GM12878 (cell line): ENCODE results near the gene SLC22A7. TPM values are rescaled to one million over a fixed set of nuclear protein-coding genes. Genes with fewer than 3 reads are reported as not detected.

Experiments
- ATAC-seq: fragments of 200-7000 bp; cut with Tn5 transposase; 3 replicates; pipeline ENCODE4 v1.9.1; 2020; ENCODE audit warnings: mild to moderate bottlenecking, moderate library complexity
- BruUV-seq: library from RNA; stranded (reverse); fragments of 400-500 nt; replicated peaks from 2 replicates; lab custom pipeline; 2021; lab: Mats Ljungman, UMichigan
- CTCF ChIA-PET: fragments of 300-600 bp; sonication (Branson Sonifier 250); formaldehyde crosslinking; extraction: SDS; loops from one replicate; lab custom pipeline; 2021; ENCODE audit warnings: inconsistent platforms; lab: Yijun Ruan, JAX
- POLR2A ChIA-PET: fragments of 350-600 bp; formaldehyde crosslinking; extraction: SDS; loops from one replicate; lab custom pipeline; 2021; ENCODE audit warnings: inconsistent platforms; lab: Charles Lee
- RAD21 ChIA-PET: fragments of 300-600 bp; sonication (Branson Sonifier 250); formaldehyde crosslinking; loops from one replicate; lab custom pipeline; 2023; ENCODE audit warnings: antibody characterized with exemption; ENCODE audit not compliant: unreplicated experiment; lab: Charles Lee
- SMC1A ChIA-PET: fragments of 300-600 bp; sonication (Branson Sonifier 250); formaldehyde crosslinking; loops from one replicate; lab custom pipeline; 2023; ENCODE audit not compliant: unreplicated experiment, uncharacterized antibody; lab: Charles Lee
- DNase-seq: peaks from one replicate; pipeline ENCODE4 v3.0.0-alpha.2; 2011; ENCODE audit warnings: low read depth, low spot score
- FAIRE-seq: peaks from 3 replicates; lab custom pipeline; 2011; peaks lifted over from hg19 to GRCh38; lab: Jason Lieb, UNC
- H2AFZ ChIP-seq: 2 replicates; pipeline ENCODE4 v1.6.0; 2011; ENCODE audit warnings: low read depth, low read length, control low read depth; ENCODE audit not compliant: control insufficient read depth
- H3K27ac ChIP-seq: 2 replicates; pipeline ENCODE4 v1.5.1; 2011; ENCODE audit warnings: control low read depth; ENCODE audit not compliant: control insufficient read depth, insufficient read depth
- H3K27me3 ChIP-seq, 2 experiments: replicated peaks in 1 of 2; 2 replicates each; pipeline versions ENCODE4 v1.6.0 to v1.6.1; 2011; ENCODE audit warnings: low read length in 1 of 2; ENCODE audit not compliant: control insufficient read depth in 2 of 2, insufficient read depth in 2 of 2
- H3K36me3 ChIP-seq, 2 experiments: 2 replicates each; pipeline ENCODE4 v1.5.1; 2011; ENCODE audit warnings: low read length in 1 of 2; ENCODE audit not compliant: control insufficient read depth in 2 of 2, insufficient read depth in 2 of 2
- H3K4me1 ChIP-seq: 2 replicates; pipeline ENCODE4 v1.6.1; 2011; ENCODE audit warnings: mild to moderate bottlenecking, low read length, moderate library complexity, mixed read lengths; ENCODE audit not compliant: control insufficient read depth, insufficient read depth
- H3K4me2 ChIP-seq: 2 replicates; pipeline ENCODE4 v1.6.0; 2011; ENCODE audit warnings: control low read depth; ENCODE audit not compliant: control insufficient read depth, insufficient read depth
- H3K4me3 ChIP-seq: fragments of 200-600 bp; sonication (generic); 2 replicates; pipeline ENCODE4 v1.5.1; 2016
- H3K79me2 ChIP-seq: 2 replicates; pipeline ENCODE4 v1.6.0; 2011; ENCODE audit warnings: low read length; ENCODE audit not compliant: control insufficient read depth, insufficient read depth
- H3K9ac ChIP-seq: 2 replicates; pipeline ENCODE4 v1.8.0; 2011; ENCODE audit warnings: low read length, control low read depth, mixed read lengths; ENCODE audit not compliant: control insufficient read depth, insufficient read depth
- H3K9me3 ChIP-seq: replicated peaks from 3 replicates; pipeline ENCODE4 v1.5.1; 2011; ENCODE audit warnings: mild to moderate bottlenecking, low read length; ENCODE audit not compliant: control insufficient read depth, insufficient read depth
- H4K20me1 ChIP-seq: 2 replicates; pipeline ENCODE4 v1.6.0; 2011; ENCODE audit not compliant: control insufficient read depth, insufficient read depth
- CBX3 ChIP-seq: fragments of 200-600 bp; sonication (generic); IDR thresholded peaks from 2 replicates; pipeline ENCODE4 v1.6.1; 2016; ENCODE audit warnings: low read depth, borderline replicate concordance
- JUNB ChIP-seq: IDR thresholded peaks from 2 replicates; pipeline ENCODE4 v1.6.1; 2016; ENCODE audit warnings: antibody characterized with exemption, mild to moderate bottlenecking
- KLF5 ChIP-seq: fragments of 450-650 bp; IDR thresholded peaks from 2 replicates; pipeline ENCODE4 v1.6.1; 2014; ENCODE audit warnings: mild to moderate bottlenecking; ENCODE audit not compliant: partially characterized antibody
- MTA3 ChIP-seq: IDR thresholded peaks from 2 replicates; pipeline ENCODE4 v1.6.1; 2012; ENCODE audit warnings: low read length, inconsistent platforms, borderline replicate concordance
- NR2C1 ChIP-seq: fragments of 450-650 bp; IDR thresholded peaks from 2 replicates; pipeline ENCODE4 v1.6.1; 2017; ENCODE audit warnings: antibody characterized with exemption, mild to moderate bottlenecking, moderate library complexity
- NRF1 ChIP-seq: conservative IDR thresholded peaks from 2 replicates; pipeline ENCODE4 v1.6.1; 2011; ENCODE audit warnings: mild to moderate bottlenecking, low read depth, low read length, improper control_type of control experiment
- PAX5 ChIP-seq: IDR thresholded peaks from 2 replicates; pipeline ENCODE4 v1.6.1; 2011; ENCODE audit warnings: low read depth, low read length, borderline replicate concordance
- RCOR1 ChIP-seq: conservative IDR thresholded peaks from 2 replicates; pipeline ENCODE4 v1.6.1; 2012; ENCODE audit warnings: low read depth, low read length, improper control_type of control experiment
- USF1 ChIP-seq: IDR thresholded peaks from 2 replicates; pipeline ENCODE4 v1.6.1; 2011; ENCODE audit warnings: borderline replicate concordance, low read depth, mild to moderate bottlenecking, moderate library complexity, mixed read lengths, low read length; ENCODE audit not compliant: insufficient read depth; ENCODE audit errors: extremely low read length
- WGBS: methylation state at CpG from one replicate; pipeline ENCODE4 v1.1.6; 2016; ENCODE audit warnings: low lambda C conversion rate; ENCODE audit not compliant: insufficient replicate concordance, insufficient coverage; ENCODE audit errors: missing lambda C conversion rate; 5-methylcytosine and 5-hydroxymethylcytosine counted together
- in situ Hi-C: fragments of 300-500 bp; cut with MboI; formaldehyde crosslinking; loops from 9 replicates; pipeline ENCODE4 v1.14.3; 2018; ENCODE audit warnings: mixed read lengths
- intact Hi-C: fragments of 100-400 bp; cut with micrococcal nuclease; formaldehyde crosslinking; loops from one replicate; pipeline ENCODE4 v1.14.2; 2022; ENCODE audit not compliant: unreplicated experiment
- polyA plus RNA-seq, 11 experiments: library from polyadenylated mRNA; depleted of rRNA in 4 of 11; unstranded in 6 of 11; stranded (reverse) in 5 of 11; fragments of >200 nt; fragmentation: Nextera tagmentation in 4 of 11; fragmentation: Illumina TruSeq in 1 of 11; extraction: Ambion mirVana in 4 of 11; extraction: Trizol in 1 of 11; gene quantifications; 1 replicate in 1 of 11; 2 replicates in 10 of 11; pipeline versions ENCODE4 v1.2.1 to v1.2.3, GENCODE V29; 2011 to 2016; ENCODE audit warnings: inconsistent platforms in 2 of 11, missing spikeins in 2 of 11, low read depth in 1 of 11
- total RNA-seq, 4 experiments: library from RNA; depleted of rRNA in 3 of 4; stranded (reverse); fragments of >200 nt in 3 of 4; fragmentation: Illumina TruSeq in 1 of 4; extraction: Trizol in 1 of 4; gene quantifications; 2 replicates each; pipeline versions ENCODE4 v1.2.1 to v1.2.3, GENCODE V29; 2013 to 2021

Gene SLC22A7
- total and polyA plus RNA-seq, 10 of the 15 experiments (the other 5 are each of a cell fraction or from before 2014, with no cell fraction given): 0.08 to 0.31 TPM; not detected in 8

- no peak for DNase-seq
Observed at GRCh38 chr6:43258807-43259686, 39.0 kb upstream of the SLC22A7 start.

More at GRCh38 chr6:43258807-43259686, 39.0 kb upstream of the SLC22A7 start:
- TF ChIP-seq MTA3: no peak
- TF ChIP-seq NRF1: no peak
- no peak for TF ChIP-seq JUNB
- TF ChIP-seq KLF5: no peak
- no peak for TF ChIP-seq RCOR1
- TF ChIP-seq PAX5: no peak
- no peak for TF ChIP-seq NR2C1
- no peak for TF ChIP-seq CBX3
- TF ChIP-seq USF1: no peak
- whole genome bisulfite sequencing: 75% methylated on average over 30 of the region's 30 CpGs
- intact Hi-C loops: no loop called here
- Histone ChIP-seq H3K27ac (no peak overlapping the region), H4K20me1 (no peaks in the 10 kb centered on the region), H3K4me3 (no peak overlapping the region), H3K9me3 (no peaks in the 10 kb centered on the region), H3K4me2 (no peak overlapping the region), H3K9ac (no peak overlapping the region), H3K79me2 (no peaks in the 10 kb centered on the region), H3K4me1 (peaks cover 8% of the 10 kb centered on the region), H2AFZ (no peak overlapping the region), H3K36me3 (no peaks in the 10 kb centered on the region), H3K27me3 (no peaks in the 10 kb centered on the region; a peak in 1 of 4 replicates)
- no peak for ATAC-seq
- SMC1A ChIA-PET: interaction anchor here (0.5 to 1.6 kb wide), 3 partner anchors 74 to 130 kb away, joined by 3 to 5 read pairs (median 3); no protein-coding TSS in a partner anchor
- CTCF ChIA-PET: interaction anchor here (4.0 kb wide), 1 partner anchor 101 kb away, joined by 12 read pairs; no protein-coding TSS in a partner anchor
- RAD21 ChIA-PET: no interaction called here
- in situ Hi-C loops: loop anchor here (5.0 kb wide), 1 partner anchor 248 kb away; no protein-coding TSS in a partner anchor
- no TSS peak for BruUV-seq
- FAIRE-seq: no peak
- POLR2A ChIA-PET: no interaction called here
